ENCODE measurements around the gene RPS27L. TPM values are rescaled to one million over a fixed set of nuclear protein-coding genes. Genes with fewer than 3 reads are reported as not detected.

The RPS27L gene
- total and polyA plus RNA-seq, 4 donors = 9.8 to 184 (median 40.7) TPM

GRCh38 chr15:63165166-63165859 is 8.0 kb upstream of the RPS27L start:
- H3K9ac ChIP-seq (ENCODE audit: low read depth in 1 of 2, low read length in 2 of 2) = no peak overlapping the region
- H3K27ac ChIP-seq (ENCODE audit: low read depth in 1 of 2, low read length in 2 of 2) = no peak overlapping the region
- 95% methylated on average over 6 of the region's 6 CpGs for WGBS
- H3K9me3 ChIP-seq (ENCODE audit: control insufficient read depth in 4 of 4, low read length in 3 of 4) = no peaks in the 10 kb centered on the region
- no peak for DNase-seq (ENCODE audit: low spot score)
- no peaks in the 10 kb centered on the region for H3K27me3 ChIP-seq (ENCODE audit: control insufficient read depth in 4 of 4, insufficient read depth in 4 of 4, low read length in 3 of 4)
- TF ChIP-seq ATF3 (IDR thresholded peaks at IDR 0.05) = no peak
- no peak for TF ChIP-seq YY1 (IDR thresholded peaks at IDR 0.05)
- TF ChIP-seq CTCF (IDR thresholded peaks at IDR 0.05; ENCODE audit: low read depth, low read length, missing input control) = no peak
- no peak for TF ChIP-seq RXRA (IDR thresholded peaks at IDR 0.05)
- TF ChIP-seq FOXA1 (IDR thresholded peaks at IDR 0.05) = no peak
- TF ChIP-seq SP1 (IDR thresholded peaks at IDR 0.05) = no peak
- TF ChIP-seq NR2F2 (IDR thresholded peaks at IDR 0.05) = no peak
- no peak for TF ChIP-seq EGR1 (IDR thresholded peaks at IDR 0.05; ENCODE audit: low read depth in 2 of 2)
- TF ChIP-seq TAF1 (conservative IDR thresholded peaks at IDR 0.05) = no peak
- TF ChIP-seq RAD21 (IDR thresholded peaks at IDR 0.05) = no peak
- TF ChIP-seq JUND (IDR thresholded peaks at IDR 0.05) = no peak
- no peak for TF ChIP-seq GABPA (IDR thresholded peaks at IDR 0.05 in 1 of 2, conservative IDR thresholded peaks at IDR 0.05 in 1 of 2)
- H3K4me1 ChIP-seq (ENCODE audit: control insufficient read depth in 4 of 4, insufficient read depth in 4 of 4, low read length in 3 of 4) = no peaks in the 10 kb centered on the region
- no peak overlapping the region for H3K4me3 ChIP-seq (ENCODE audit: low read depth in 1 of 3, low read length in 3 of 3)
- no peaks in the 10 kb centered on the region for H3K36me3 ChIP-seq (ENCODE audit: control insufficient read depth in 4 of 4, insufficient read depth in 3 of 4, low read depth in 1 of 4, low read length in 3 of 4)

GRCh38 chr15:63163217-63163616 is 5.9 kb upstream of the RPS27L start:
- no peak overlapping the region for H3K4me3 ChIP-seq (ENCODE audit: low read depth in 1 of 3, low read length in 3 of 3)
- no peak overlapping the region for H3K27ac ChIP-seq (ENCODE audit: low read depth in 1 of 2, low read length in 2 of 2)
- H3K9ac ChIP-seq (ENCODE audit: low read depth in 1 of 2, low read length in 2 of 2) = no peak overlapping the region
- H3K4me1 ChIP-seq (ENCODE audit: control insufficient read depth in 4 of 4, insufficient read depth in 4 of 4, low read length in 3 of 4) = peaks cover 0 to 2% (median under 1%) of the 10 kb centered on the region in 4 donors
- no peak for TF ChIP-seq ATF3 (IDR thresholded peaks at IDR 0.05)
- no peaks in the 10 kb centered on the region for H3K9me3 ChIP-seq (ENCODE audit: control insufficient read depth in 4 of 4, low read length in 3 of 4)
- H3K36me3 ChIP-seq (ENCODE audit: control insufficient read depth in 4 of 4, insufficient read depth in 3 of 4, low read depth in 1 of 4, low read length in 3 of 4) = no peaks in the 10 kb centered on the region
- no peaks in the 10 kb centered on the region for H3K27me3 ChIP-seq (ENCODE audit: control insufficient read depth in 4 of 4, insufficient read depth in 4 of 4, low read length in 3 of 4)
- no peak for DNase-seq (ENCODE audit: low spot score)
- 92% methylated on average over 4 of the region's 4 CpGs for WGBS

- no peaks in the 10 kb centered on the region for H3K9me3 ChIP-seq (ENCODE audit: control insufficient read depth in 4 of 4, low read length in 3 of 4)
- no peaks in the 10 kb centered on the region for H3K36me3 ChIP-seq (ENCODE audit: control insufficient read depth in 4 of 4, insufficient read depth in 3 of 4, low read depth in 1 of 4, low read length in 3 of 4)
- H3K27ac ChIP-seq (ENCODE audit: low read depth in 1 of 2, low read length in 2 of 2) = no peak overlapping the region
- no peak for DNase-seq (ENCODE audit: low spot score)
- no peak overlapping the region for H3K4me3 ChIP-seq (ENCODE audit: low read depth in 1 of 3, low read length in 3 of 3)
- peaks cover 0 to 14% (median 2%) of the 10 kb centered on the region in 4 donors for H3K4me1 ChIP-seq (ENCODE audit: control insufficient read depth in 4 of 4, insufficient read depth in 4 of 4, low read length in 3 of 4)
- TF ChIP-seq CTCF (IDR thresholded peaks at IDR 0.05; ENCODE audit: low read depth, low read length, missing input control) (no peak), RAD21 (IDR thresholded peaks at IDR 0.05) (no peak), FOXA2 (IDR thresholded peaks at IDR 0.05) (no peak), RXRA (IDR thresholded peaks at IDR 0.05) (no peak), EGR1 (IDR thresholded peaks at IDR 0.05; ENCODE audit: low read depth in 2 of 2) (no peak), ATF3 (IDR thresholded peaks at IDR 0.05) (no peak), TAF1 (conservative IDR thresholded peaks at IDR 0.05) (no peak), NR2F2 (IDR thresholded peaks at IDR 0.05) (no peak), YY1 (IDR thresholded peaks at IDR 0.05) (no peak), REST (IDR thresholded peaks at IDR 0.05) (no peak), HNF4G (IDR thresholded peaks at IDR 0.05) (no peak)
- no peaks in the 10 kb centered on the region for H3K27me3 ChIP-seq (ENCODE audit: control insufficient read depth in 4 of 4, insufficient read depth in 4 of 4, low read length in 3 of 4)
- no peak overlapping the region for H3K9ac ChIP-seq (ENCODE audit: low read depth in 1 of 2, low read length in 2 of 2)
Observed at GRCh38 chr15:63160638-63161037, 3.4 kb upstream of the RPS27L start.
